HCT116 (cell line): ENCODE results near the gene CBR1. TPM values are rescaled to one million over a fixed set of nuclear protein-coding genes. Genes with fewer than 3 reads are reported as not detected.

Experiments
- ATAC-seq: fragments of 200-7000 bp; cut with Tn5 transposase; 2 replicates; pipeline ENCODE4 v1.9.1; 2020; ENCODE audit warnings: mild to moderate bottlenecking, moderate library complexity
- BruUV-seq: library from RNA; stranded (reverse); fragments of 400-500 nt; replicated peaks from 2 replicates; lab custom pipeline; 2021; lab: Mats Ljungman, UMichigan
- CTCF ChIA-PET: fragments of 300-600 bp; sonication (Branson Sonifier 250); formaldehyde crosslinking; loops from one replicate; lab custom pipeline; 2021; ENCODE audit warnings: antibody characterized with exemption; lab: Charles Lee
- POLR2A ChIA-PET: fragments of 300-600, 350-600 bp; sonication (Branson Sonifier 250); formaldehyde crosslinking; loops from one replicate; lab custom pipeline; 2021; ENCODE audit warnings: antibody characterized with exemption; lab: Charles Lee
- RAD21 ChIA-PET, 2 experiments: fragments of 300-600 bp; sonication (Branson Sonifier 250); formaldehyde crosslinking; loops; one replicate each; lab custom pipeline; 2023; ENCODE audit warnings: low total read pairs in 2 of 2; ENCODE audit not compliant: uncharacterized antibody in 2 of 2, unreplicated experiment in 2 of 2, low non-redundant PET in 1 of 2; lab: Charles Lee
- DNase-seq: peaks from one replicate; pipeline ENCODE4 v3.0.0-alpha.2; 2010; ENCODE audit warnings: low read depth, low spot score
- H2AFZ ChIP-seq: fragments of 200-600 bp; shearing (Covaris generic), sonication (generic); 2 replicates; pipeline ENCODE4 v1.6.1; 2017; ENCODE audit warnings: low read depth, mixed run types, mixed read lengths, antibody characterized with exemption, low read length; ENCODE audit not compliant: poor library complexity, severe bottlenecking
- H3K27ac ChIP-seq: 2 replicates; pipeline ENCODE4 v1.5.1; 2012; ENCODE audit warnings: low read depth, low read length
- H3K27me3 ChIP-seq: fragments of 200-600 bp; sonication (generic); 2 replicates; pipeline ENCODE4 v1.6.1; 2016; ENCODE audit warnings: mixed run types, low read length, mixed read lengths; ENCODE audit not compliant: insufficient read depth
- H3K36me3 ChIP-seq, 2 experiments: fragments of 200-500 bp in 1 of 2; fragments of 200-600 bp in 1 of 2; sonication (Bioruptor generic) in 1 of 2; sonication (generic) in 1 of 2; 2 replicates each; pipeline versions ENCODE4 v1.5.1 to v1.6.1; 2014 to 2016; ENCODE audit warnings: low read length in 2 of 2, inconsistent platforms in 1 of 2, mixed read lengths in 1 of 2, mixed run types in 1 of 2; ENCODE audit not compliant: insufficient read depth in 2 of 2, control insufficient read depth in 1 of 2
- H3K4me1 ChIP-seq, 2 experiments: fragments of 200-600 bp in 1 of 2; sonication (generic) in 1 of 2; 2 replicates each; pipeline versions ENCODE4 v1.5.1 to v1.6.1; 2012 to 2017; ENCODE audit warnings: low read length in 2 of 2, inconsistent platforms in 1 of 2, mild to moderate bottlenecking in 1 of 2, mixed read lengths in 1 of 2, mixed run types in 1 of 2, moderate library complexity in 1 of 2; ENCODE audit not compliant: insufficient read depth in 2 of 2, control insufficient read depth in 1 of 2
- H3K4me2 ChIP-seq: fragments of 200-600 bp; sonication (generic); 2 replicates; pipeline ENCODE4 v1.6.1; 2017; ENCODE audit warnings: mixed run types, low read length, mixed read lengths
- H3K4me3 ChIP-seq, 2 experiments: fragments of 200-600 bp in 1 of 2; sonication (generic) in 1 of 2; replicated peaks in 1 of 2; 2 replicates each; pipeline ENCODE4 v1.5.1; 2011 to 2016; ENCODE audit warnings: low read length in 2 of 2, control low read depth in 1 of 2, low read depth in 1 of 2, mild to moderate bottlenecking in 1 of 2, mixed read lengths in 1 of 2, mixed run types in 1 of 2
- H3K79me2 ChIP-seq: fragments of 200-600 bp; sonication (generic); 2 replicates; pipeline ENCODE4 v1.6.1; 2017; ENCODE audit warnings: mild to moderate bottlenecking, mixed run types, low read length, moderate library complexity, mixed read lengths; ENCODE audit not compliant: insufficient read depth
- H3K9ac ChIP-seq: fragments of 200-600 bp; sonication (generic); 2 replicates; pipeline ENCODE4 v1.6.1; 2016; ENCODE audit warnings: low read length, mixed read lengths
- H3K9me2 ChIP-seq: fragments of 200-600 bp; sonication (generic), shearing (Covaris generic); 2 replicates; pipeline ENCODE4 v1.6.1; 2017; ENCODE audit warnings: mixed run types, mild to moderate bottlenecking, moderate library complexity; ENCODE audit not compliant: insufficient read depth
- H3K9me3 ChIP-seq, 2 experiments: fragments of 200-500 bp in 1 of 2; fragments of 200-600 bp in 1 of 2; sonication (Bioruptor generic) in 1 of 2; sonication (generic) in 1 of 2; 2 replicates each; pipeline ENCODE4 v1.6.1; 2014 to 2017; ENCODE audit warnings: low read length in 2 of 2, mixed read lengths in 2 of 2, inconsistent platforms in 1 of 2, low read depth in 1 of 2, mild to moderate bottlenecking in 1 of 2, mixed run types in 1 of 2, moderate library complexity in 1 of 2; ENCODE audit not compliant: control insufficient read depth in 1 of 2, insufficient read depth in 1 of 2
- H4K20me1 ChIP-seq: fragments of 200-600 bp; sonication (generic), shearing (Covaris generic); 2 replicates; pipeline ENCODE4 v1.6.1; 2017; ENCODE audit warnings: mixed run types, mild to moderate bottlenecking, moderate library complexity; ENCODE audit not compliant: insufficient read depth
- CEBPB ChIP-seq: IDR thresholded peaks from 2 replicates; pipeline ENCODE4 v1.6.1; 2012; ENCODE audit warnings: low read depth
- EGR1 ChIP-seq: IDR thresholded peaks from 2 replicates; pipeline ENCODE4 v1.6.1; 2012; ENCODE audit warnings: low read depth
- ELF1 ChIP-seq: IDR thresholded peaks from 2 replicates; pipeline ENCODE4 v1.6.1; 2012; ENCODE audit warnings: low read depth, borderline replicate concordance
- FOSL1 ChIP-seq: IDR thresholded peaks from 2 replicates; pipeline ENCODE4 v1.6.1; 2012; ENCODE audit warnings: low read depth
- POLR2A ChIP-seq: IDR thresholded peaks from 2 replicates; pipeline ENCODE4 v1.7.0; 2011; ENCODE audit warnings: borderline replicate concordance; ENCODE audit not compliant: insufficient read depth, insufficient read length; ENCODE audit errors: extremely low read depth
- RAD21 ChIP-seq: IDR thresholded peaks from 2 replicates; pipeline ENCODE4 v1.6.1; 2012; ENCODE audit warnings: low read depth, mild to moderate bottlenecking
- SIN3A ChIP-seq: IDR thresholded peaks from 2 replicates; pipeline ENCODE4 v1.6.1; 2012; ENCODE audit warnings: low read depth
- SP1 ChIP-seq: IDR thresholded peaks from 2 replicates; pipeline ENCODE4 v1.6.1; 2012; ENCODE audit warnings: low read depth
- SRF ChIP-seq: IDR thresholded peaks from 2 replicates; pipeline ENCODE4 v1.6.1; 2012; ENCODE audit warnings: low read depth
- TCF7L2 ChIP-seq: IDR thresholded peaks from 2 replicates; pipeline ENCODE4 v1.7.0; 2011; ENCODE audit warnings: borderline replicate concordance, inconsistent platforms; ENCODE audit not compliant: insufficient read depth, insufficient read length; ENCODE audit errors: extremely low read depth
- ZFX ChIP-seq: fragments of 450-650 bp; IDR thresholded peaks from 2 replicates; pipeline ENCODE4 v1.6.1; 2017
- intact Hi-C: fragments of 100-400 bp; cut with micrococcal nuclease; formaldehyde crosslinking; loops from 2 replicates; pipeline ENCODE4 v1.10.0; 2022
- total RNA-seq: library from RNA; stranded (reverse); gene quantifications from one replicate; pipeline ENCODE4 v1.2.1, GENCODE V29; 2021; ENCODE audit not compliant: unreplicated experiment
- TF ChIP-seq, protein P1 (sequence below), 3 experiments: fragments of 200-600 bp in 1 of 3; sonication (generic) in 1 of 3; IDR thresholded peaks in 2 of 3; conservative IDR thresholded peaks in 1 of 3; 2 replicates each; pipeline ENCODE4 v1.5.1; 2012 to 2017; ENCODE audit warnings: low read depth in 2 of 3, low read length in 2 of 3, antibody characterized with exemption in 1 of 3, borderline replicate concordance in 1 of 3, control low read depth in 1 of 3, mild to moderate bottlenecking in 1 of 3, mixed read lengths in 1 of 3, mixed run types in 1 of 3, moderate library complexity in 1 of 3; ENCODE audit not compliant: insufficient read depth in 1 of 3
- TF ChIP-seq, protein P2 (sequence below): IDR thresholded peaks from 2 replicates; pipeline ENCODE4 v1.6.1; 2012
- TF ChIP-seq, protein P3 (sequence below): IDR thresholded peaks from 2 replicates; pipeline ENCODE4 v1.6.1; 2012
- TF ChIP-seq, protein P4 (sequence below): IDR thresholded peaks from 2 replicates; pipeline ENCODE4 v1.6.1; 2012; ENCODE audit warnings: low read depth

CBR1 gene
- total RNA-seq, 1 experiment from 2014 or later, result 0.91 TPM

DNA sequence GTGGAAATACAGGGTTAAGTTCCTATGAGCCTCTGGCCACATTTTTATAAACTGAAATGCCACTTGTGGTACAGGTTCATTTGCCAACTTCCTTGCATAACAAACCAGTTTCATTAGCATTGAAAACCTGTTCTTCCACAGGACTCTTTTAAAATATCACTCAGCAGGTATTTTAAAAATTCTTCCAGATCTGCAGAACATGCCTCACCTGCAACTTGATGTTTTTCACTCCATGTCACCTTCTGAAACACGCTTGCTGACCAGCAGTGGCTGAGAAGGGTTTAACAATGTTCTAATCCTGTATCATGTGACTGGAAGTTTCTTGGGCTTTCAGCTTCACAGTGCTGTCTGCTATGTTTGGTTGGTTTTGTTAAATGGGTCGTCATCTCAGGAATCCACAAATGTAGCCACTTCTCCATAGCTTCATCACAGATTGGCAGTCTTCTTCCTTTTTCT is 47.5 kb downstream of the CBR1 start:
- RAD21 ChIA-PET, result no interaction called here
- Histone ChIP-seq H3K36me3 (no peaks in the 10 kb centered on the region), H3K9ac (no peak overlapping the region), H3K4me1 (peaks cover 0 to 10% of the 10 kb centered on the region in 2 experiments; a peak in 3 of 4 replicates), H3K9me3 (no peaks in the 10 kb centered on the region), H3K4me2 (no peak overlapping the region), H3K79me2 (no peaks in the 10 kb centered on the region), H3K4me3 (no peak overlapping the region), H3K27me3 (no peaks in the 10 kb centered on the region), H3K27ac (no peak overlapping the region), H4K20me1 (no peaks in the 10 kb centered on the region), H3K9me2 (no peaks in the 10 kb centered on the region), H2AFZ (no peak overlapping the region)
- POLR2A ChIA-PET, result no interaction called here
- no TSS peak for BruUV-seq
- no peak for TF ChIP-seq SP1
- TF ChIP-seq, protein P1, sequence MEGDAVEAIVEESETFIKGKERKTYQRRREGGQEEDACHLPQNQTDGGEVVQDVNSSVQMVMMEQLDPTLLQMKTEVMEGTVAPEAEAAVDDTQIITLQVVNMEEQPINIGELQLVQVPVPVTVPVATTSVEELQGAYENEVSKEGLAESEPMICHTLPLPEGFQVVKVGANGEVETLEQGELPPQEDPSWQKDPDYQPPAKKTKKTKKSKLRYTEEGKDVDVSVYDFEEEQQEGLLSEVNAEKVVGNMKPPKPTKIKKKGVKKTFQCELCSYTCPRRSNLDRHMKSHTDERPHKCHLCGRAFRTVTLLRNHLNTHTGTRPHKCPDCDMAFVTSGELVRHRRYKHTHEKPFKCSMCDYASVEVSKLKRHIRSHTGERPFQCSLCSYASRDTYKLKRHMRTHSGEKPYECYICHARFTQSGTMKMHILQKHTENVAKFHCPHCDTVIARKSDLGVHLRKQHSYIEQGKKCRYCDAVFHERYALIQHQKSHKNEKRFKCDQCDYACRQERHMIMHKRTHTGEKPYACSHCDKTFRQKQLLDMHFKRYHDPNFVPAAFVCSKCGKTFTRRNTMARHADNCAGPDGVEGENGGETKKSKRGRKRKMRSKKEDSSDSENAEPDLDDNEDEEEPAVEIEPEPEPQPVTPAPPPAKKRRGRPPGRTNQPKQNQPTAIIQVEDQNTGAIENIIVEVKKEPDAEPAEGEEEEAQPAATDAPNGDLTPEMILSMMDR (IDR thresholded peaks at IDR 0.05 in 2 of 3, conservative IDR thresholded peaks at IDR 0.05 in 1 of 3; ENCODE audit: borderline replicate concordance in 1 of 3, insufficient read depth in 1 of 3, low read depth in 2 of 3, low read length in 2 of 3), result no peak
- TF ChIP-seq ELF1, result no peak
- TF ChIP-seq FOSL1, result no peak
- TF ChIP-seq SIN3A, result no peak
- no peak for TF ChIP-seq POLR2A
- TF ChIP-seq, protein P2, sequence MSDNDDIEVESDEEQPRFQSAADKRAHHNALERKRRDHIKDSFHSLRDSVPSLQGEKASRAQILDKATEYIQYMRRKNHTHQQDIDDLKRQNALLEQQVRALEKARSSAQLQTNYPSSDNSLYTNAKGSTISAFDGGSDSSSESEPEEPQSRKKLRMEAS, result no peak
- TF ChIP-seq, protein P3, sequence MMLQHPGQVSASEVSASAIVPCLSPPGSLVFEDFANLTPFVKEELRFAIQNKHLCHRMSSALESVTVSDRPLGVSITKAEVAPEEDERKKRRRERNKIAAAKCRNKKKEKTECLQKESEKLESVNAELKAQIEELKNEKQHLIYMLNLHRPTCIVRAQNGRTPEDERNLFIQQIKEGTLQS, result no peak
- TF ChIP-seq, protein P4, sequence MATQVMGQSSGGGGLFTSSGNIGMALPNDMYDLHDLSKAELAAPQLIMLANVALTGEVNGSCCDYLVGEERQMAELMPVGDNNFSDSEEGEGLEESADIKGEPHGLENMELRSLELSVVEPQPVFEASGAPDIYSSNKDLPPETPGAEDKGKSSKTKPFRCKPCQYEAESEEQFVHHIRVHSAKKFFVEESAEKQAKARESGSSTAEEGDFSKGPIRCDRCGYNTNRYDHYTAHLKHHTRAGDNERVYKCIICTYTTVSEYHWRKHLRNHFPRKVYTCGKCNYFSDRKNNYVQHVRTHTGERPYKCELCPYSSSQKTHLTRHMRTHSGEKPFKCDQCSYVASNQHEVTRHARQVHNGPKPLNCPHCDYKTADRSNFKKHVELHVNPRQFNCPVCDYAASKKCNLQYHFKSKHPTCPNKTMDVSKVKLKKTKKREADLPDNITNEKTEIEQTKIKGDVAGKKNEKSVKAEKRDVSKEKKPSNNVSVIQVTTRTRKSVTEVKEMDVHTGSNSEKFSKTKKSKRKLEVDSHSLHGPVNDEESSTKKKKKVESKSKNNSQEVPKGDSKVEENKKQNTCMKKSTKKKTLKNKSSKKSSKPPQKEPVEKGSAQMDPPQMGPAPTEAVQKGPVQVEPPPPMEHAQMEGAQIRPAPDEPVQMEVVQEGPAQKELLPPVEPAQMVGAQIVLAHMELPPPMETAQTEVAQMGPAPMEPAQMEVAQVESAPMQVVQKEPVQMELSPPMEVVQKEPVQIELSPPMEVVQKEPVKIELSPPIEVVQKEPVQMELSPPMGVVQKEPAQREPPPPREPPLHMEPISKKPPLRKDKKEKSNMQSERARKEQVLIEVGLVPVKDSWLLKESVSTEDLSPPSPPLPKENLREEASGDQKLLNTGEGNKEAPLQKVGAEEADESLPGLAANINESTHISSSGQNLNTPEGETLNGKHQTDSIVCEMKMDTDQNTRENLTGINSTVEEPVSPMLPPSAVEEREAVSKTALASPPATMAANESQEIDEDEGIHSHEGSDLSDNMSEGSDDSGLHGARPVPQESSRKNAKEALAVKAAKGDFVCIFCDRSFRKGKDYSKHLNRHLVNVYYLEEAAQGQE, result no peak
- no peak for TF ChIP-seq TCF7L2
- no peak for TF ChIP-seq ZFX
- no peak for TF ChIP-seq CEBPB
- no peak for TF ChIP-seq EGR1
- TF ChIP-seq RAD21, result no peak
- TF ChIP-seq SRF, result no peak
- CTCF ChIA-PET, result no interaction called here
- intact Hi-C loops, result no loop called here
- no peak for ATAC-seq
- DNase-seq, result no peak
